NT2/D1 (cell line): ENCODE results near the gene YBX3.

Experiments
- SUZ12 ChIP-seq: IDR thresholded peaks from 2 replicates; pipeline ENCODE4 v1.6.1; 2011; ENCODE audit not compliant: insufficient read length, insufficient read depth; ENCODE audit errors: extremely low read depth
- YY1 ChIP-seq: IDR thresholded peaks from 2 replicates; pipeline ENCODE4 v1.6.1; 2011; ENCODE audit not compliant: insufficient read length, insufficient read depth
- ZNF274 ChIP-seq: IDR thresholded peaks from 2 replicates; pipeline ENCODE4 v1.6.1; 2011; ENCODE audit warnings: mild to moderate bottlenecking, low read depth, low read length

- no peak for TF ChIP-seq SUZ12
- no peak for TF ChIP-seq ZNF274
- TF ChIP-seq YY1, result no peak
Observed at GRCh38 chr12:10726945-10727344, 3.8 kb upstream of the YBX3 start.
